Activated effector memory CD4-positive, alpha-beta T cell treated with Interleukin-2 at 50 U/mL for 16 hours (primary cell): ENCODE data around the gene GABRA6.
"Not testable (repeated sequence)": the region's sequence is repeated elsewhere in the genome, so short reads cannot be mapped to it uniquely, and the experiment has no call there.

Source experiments
- DNase-seq: peaks from one replicate; pipeline ENCODE4 v3.0.0-alpha.2; 2020

The GABRA6 gene

GRCh38 chr5:161685461-161685860 lies at the start of gene GABRA6:
Gene GABRA6 (plus strand): TSS chr5:161685721. CDS start chr5:161685990, 269 bp downstream.
- DNase-seq, result no peak

- no peak for DNase-seq
These were observed 47.9 kb upstream of the GABRA6 start for GRCh38 chr5:161637591-161637990.

GRCh38 chr5:161641444-161641843 lies 44.1 kb upstream of the GABRA6 start:
- no peak for DNase-seq

GRCh38 chr5:161645264-161645663 lies 40.3 kb upstream of the GABRA6 start:
- no peak for DNase-seq

- not testable (repeated sequence) for DNase-seq
These were observed 33.6 kb upstream of the GABRA6 start for GRCh38 chr5:161651926-161652325.

DNA sequence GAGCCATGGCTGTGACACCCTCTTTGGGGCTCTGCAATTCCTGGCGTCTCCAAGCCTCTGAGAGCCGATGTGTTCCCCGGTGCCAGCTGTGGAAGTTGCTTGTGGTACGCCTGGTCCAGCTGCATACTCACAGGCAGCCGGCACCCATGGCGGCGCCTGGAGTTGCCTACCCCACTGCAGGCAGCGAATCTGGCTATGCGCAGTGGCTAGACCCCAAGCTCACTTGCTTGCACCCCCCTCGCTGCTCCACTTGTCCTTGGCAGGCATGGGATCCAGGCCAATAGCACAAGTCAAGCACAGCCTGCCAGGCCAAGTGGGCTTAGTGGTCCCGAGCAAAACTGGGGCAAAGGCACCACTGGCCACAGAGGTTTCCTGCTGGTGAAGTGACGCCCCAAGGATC lies 24.7 kb upstream of the GABRA6 start:
- no peak for DNase-seq

GRCh38 chr5:161663431-161663830 lies 22.1 kb upstream of the GABRA6 start:
- no peak for DNase-seq

DNA sequence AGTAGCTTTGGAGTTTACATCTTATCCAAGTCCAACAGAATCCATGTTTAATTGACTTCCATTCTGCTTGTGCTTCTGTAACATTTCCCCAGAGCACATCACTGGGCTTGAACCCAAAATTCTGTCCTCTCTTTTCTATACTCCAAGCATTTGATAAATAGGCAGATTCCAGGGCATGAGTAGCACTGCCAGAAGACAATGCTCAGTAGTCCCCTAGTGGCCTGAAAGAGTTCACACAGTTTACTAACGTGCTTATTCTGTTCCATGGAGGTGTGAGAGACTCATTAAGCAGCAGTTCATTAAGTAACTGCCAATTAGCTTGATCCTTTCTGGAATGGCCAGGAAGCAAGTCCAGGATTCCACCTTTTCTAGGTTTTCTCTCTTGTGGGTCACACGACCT lies 9.4 kb upstream of the GABRA6 start:
- no peak for DNase-seq

- DNase-seq, result no peak
These were observed 628 bp downstream of the GABRA6 start for GRCh38 chr5:161686149-161686548.

- no peak for DNase-seq
These were observed 1.4 kb downstream of the GABRA6 start for GRCh38 chr5:161686881-161687280.

DNA sequence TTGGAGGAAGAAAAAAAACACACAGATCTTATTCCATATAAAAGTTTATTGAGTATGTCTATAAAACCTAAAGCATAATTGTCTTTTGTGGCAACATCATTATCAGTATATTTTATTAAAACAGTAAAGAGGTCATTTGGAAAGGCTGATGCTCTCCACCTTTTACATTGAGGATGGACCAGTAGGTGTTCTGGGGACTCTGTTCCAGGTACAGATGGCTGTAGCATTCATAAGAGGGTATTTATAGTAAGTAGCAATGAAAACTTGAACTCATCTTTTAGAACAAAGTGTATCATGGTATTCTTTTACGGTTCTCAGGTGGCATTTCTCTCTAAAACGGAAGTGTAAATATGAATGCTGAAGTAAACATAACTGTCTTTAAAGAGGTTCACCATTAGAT lies 1.8 kb downstream of the GABRA6 start:
- no peak for DNase-seq

DNA sequence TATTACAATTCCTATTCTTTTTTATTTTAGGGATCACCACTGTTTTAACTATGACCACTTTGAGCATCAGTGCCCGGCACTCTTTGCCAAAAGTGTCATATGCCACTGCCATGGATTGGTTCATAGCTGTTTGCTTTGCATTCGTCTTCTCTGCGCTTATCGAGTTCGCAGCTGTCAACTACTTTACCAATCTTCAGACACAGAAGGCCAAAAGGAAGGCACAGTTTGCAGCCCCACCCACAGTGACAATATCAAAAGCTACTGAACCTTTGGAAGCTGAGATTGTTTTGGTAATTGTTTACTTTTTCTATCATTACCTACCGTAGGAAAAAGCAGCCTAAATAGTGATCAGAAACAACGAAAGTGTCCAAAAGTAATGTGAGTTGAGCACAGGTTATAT lies 6.4 kb downstream of the GABRA6 start:
- DNase-seq, result no peak

GRCh38 chr5:161697001-161697400 lies 11.5 kb downstream of the GABRA6 start:
- DNase-seq, result no peak

- no peak for DNase-seq
These were observed 14.5 kb downstream of the GABRA6 start for GRCh38 chr5:161700065-161700464.

DNA sequence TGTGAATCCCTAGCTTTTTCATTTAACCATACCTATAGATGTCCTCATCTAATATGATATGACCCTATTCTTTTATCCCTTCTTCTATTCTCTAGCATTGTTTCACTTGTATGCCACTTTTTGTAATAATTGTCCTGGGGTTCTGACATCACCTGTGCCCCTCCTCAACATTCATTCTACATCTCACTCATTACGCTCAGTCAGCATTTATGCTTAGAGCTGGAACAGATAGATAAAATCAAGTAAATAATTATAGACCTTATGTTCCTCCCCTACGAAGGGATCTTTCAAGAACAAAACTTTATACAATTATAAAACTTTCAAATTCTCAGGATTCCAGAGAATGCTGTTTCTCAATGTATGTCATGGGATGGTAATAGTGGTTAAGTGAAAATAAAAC lies 18.0 kb downstream of the GABRA6 start:
- DNase-seq, result no peak

DNA sequence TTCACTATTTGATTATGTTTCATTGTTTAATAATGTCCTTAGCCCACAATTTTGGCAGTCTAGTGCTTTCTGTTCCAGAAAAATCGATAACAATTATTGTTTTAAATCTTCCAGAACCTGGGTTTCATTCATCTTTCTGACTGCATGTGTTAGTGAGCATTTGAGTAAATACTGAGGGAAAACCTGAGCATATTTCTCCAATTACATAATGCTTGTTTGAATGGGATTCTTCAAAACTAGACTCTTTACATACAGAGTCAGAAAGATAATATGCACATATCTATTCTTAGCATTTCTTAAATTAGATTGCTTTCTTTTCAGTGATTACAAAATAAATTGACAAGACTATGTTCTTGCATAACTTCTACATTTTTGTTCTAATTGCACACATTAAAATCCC lies 21.9 kb downstream of the GABRA6 start:
- DNase-seq, result no peak

GRCh38 chr5:161709239-161709638 lies 23.7 kb downstream of the GABRA6 start:
- DNase-seq, result no peak

DNA sequence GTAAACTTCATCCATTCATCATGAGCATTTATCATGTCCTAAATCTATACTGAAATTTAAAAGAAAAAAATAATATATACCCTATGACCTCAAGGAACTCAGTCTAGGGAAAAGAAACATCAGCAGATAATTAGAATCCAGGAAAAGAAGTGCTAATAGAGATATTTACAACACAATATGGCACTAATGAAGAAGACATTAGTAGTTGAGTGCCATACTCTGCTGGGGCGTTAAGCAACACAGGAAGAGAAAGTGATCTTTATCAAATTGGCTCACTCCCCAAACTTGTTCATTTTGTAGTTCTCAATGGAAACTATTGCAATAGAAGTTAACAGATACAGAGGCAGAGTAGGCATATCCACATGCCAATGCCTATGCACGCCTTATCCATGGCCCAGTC lies 27.5 kb downstream of the GABRA6 start:
- DNase-seq, result no peak

- no peak for DNase-seq
These were observed 33.6 kb downstream of the GABRA6 start for GRCh38 chr5:161719157-161719556.

- no peak for DNase-seq
These were observed 34.9 kb downstream of the GABRA6 start for GRCh38 chr5:161720460-161720859.

DNA sequence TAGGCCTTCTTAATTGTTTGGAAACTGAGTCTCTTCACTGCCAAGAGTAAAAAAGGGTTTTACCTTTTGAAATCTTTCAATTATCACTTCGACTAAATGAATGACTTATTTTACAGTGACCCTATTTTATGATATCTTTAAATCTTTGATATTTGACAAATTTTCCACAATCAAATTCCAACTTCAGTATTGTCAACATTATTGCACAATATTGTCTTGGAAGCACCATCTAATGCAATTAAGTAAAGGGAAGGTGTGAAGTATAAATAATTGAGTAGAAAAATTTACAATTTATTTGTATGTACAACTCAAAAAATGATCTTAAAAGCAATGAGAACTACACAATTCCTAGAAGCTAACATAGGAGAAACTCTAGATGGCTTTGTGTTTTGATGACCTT lies 49.2 kb downstream of the GABRA6 start:
- DNase-seq, result no peak

GRCh38 chr5:161740433-161740832 lies 54.9 kb downstream of the GABRA6 start:
- no peak for DNase-seq

DNA sequence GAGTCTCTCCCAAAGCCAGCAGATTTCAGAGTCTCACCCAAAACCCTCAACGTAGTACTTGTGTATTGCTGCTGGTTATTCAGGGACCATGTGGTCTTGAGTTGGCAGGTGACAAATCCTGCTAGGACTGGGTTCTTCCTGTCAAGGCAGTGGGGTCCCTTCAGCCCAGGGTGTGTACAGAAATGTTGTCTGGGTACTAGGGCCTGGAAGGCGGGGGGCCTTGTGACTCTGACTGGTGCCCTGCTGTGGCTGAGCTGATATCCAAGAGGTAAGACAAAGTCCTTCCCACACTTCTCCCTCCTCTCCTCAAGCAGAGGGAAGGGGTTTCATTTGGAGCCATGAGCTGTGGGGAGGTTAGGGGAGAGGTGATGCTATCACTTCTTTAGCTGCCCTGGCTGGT lies 58.8 kb downstream of the GABRA6 start:
- no peak for DNase-seq

GRCh38 chr5:161745392-161745791 lies 59.9 kb downstream of the GABRA6 start:
- DNase-seq, result no peak

DNA sequence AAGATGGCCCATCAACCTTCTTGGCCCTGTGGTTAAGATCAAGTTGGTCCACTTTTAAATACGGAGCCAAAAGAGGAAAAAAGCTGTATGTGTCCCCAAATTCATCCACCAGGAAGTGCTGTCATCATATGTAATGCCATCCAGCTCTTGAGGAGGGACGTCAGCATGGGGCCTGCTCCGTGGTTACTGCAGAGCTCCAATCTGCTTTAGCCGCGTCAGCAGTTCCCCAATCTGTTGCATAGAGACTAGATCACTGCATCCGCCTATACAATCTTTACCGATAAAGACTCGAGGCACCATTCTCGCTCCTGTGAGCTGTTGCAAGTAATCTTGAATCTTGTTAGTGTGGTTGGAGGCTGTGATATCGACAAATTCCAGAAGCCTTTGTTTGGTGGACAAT lies 65.7 kb downstream of the GABRA6 start:
- DNase-seq, result no peak
